ENCODE results near the gene CEP170B.

CEP170B gene

DNA sequence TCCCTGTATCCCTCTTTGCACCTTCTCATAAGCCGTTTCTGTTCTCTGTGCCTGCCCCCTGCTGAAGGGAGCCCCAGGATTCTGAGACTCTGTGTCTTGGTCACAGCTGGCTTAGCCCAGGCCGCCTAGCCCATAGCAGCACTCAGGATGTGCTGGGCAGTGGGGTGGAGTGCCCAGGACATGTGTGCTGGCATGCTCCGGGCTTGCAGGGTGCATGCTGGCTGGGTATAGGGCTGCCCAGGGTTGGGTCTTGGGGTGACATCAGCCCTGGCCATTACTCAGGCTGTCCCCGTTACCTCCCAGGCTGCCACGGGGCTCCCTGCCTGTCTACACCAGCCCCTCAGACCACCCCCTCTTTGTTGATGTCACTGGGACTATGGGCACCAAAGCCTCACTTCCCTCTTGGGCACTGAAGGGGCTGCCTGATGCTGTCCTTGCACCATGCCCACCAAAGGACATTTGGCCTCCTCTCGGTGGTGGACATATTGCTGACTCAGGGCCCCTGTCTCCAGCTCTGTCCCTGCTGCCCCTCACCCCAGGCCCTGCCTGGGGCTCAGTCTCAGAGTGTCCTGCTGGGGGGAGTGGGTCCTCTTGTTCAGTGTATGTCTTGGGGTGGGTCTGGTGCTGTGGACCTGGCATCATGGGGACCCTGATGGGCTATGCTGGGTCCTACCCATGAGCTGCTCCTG, 2.4 kb downstream of the CEP170B start:
- no peaks in the 10 kb centered on the region for H4K20me1 ChIP-seq (ENCODE audit: insufficient read depth, low read length, poor library complexity, severe bottlenecking)

GRCh38 chr14:104868060-104868740, 3.1 kb downstream of the CEP170B start:
- Histone ChIP-seq H3K79me2 (ENCODE audit: insufficient read depth, low read length) (0 out of 2 replicates have a peak, but pooled peaks cover 4% of the 10 kb centered on the region), H3F3A (ENCODE audit: low read depth) (no peaks in the 10 kb centered on the region), H3K27me3 (ENCODE audit: insufficient read depth, low read length, poor library complexity, severe bottlenecking) (no peaks in the 10 kb centered on the region), H4K20me1 (ENCODE audit: insufficient read depth, low read length, poor library complexity, severe bottlenecking) (no peaks in the 10 kb centered on the region), H3K4me2 (ENCODE audit: low read depth, low read length, poor library complexity, severe bottlenecking) (no peak overlapping the region), H3K9me2 (replicated peaks; ENCODE audit: low read depth, low read length) (no peaks in the 10 kb centered on the region), H3K4me3 (ENCODE audit: low read length, poor library complexity, severe bottlenecking) (no peak overlapping the region), H3K36me3 (ENCODE audit: insufficient read depth, low read length) (no peaks in the 10 kb centered on the region), H3K9ac (ENCODE audit: low read depth, low read length, poor library complexity, severe bottlenecking) (no peak overlapping the region), H3K9me3 (ENCODE audit: insufficient read depth, low read depth, low read length) (no peaks in the 10 kb centered on the region), H3K4me1 (ENCODE audit: insufficient read depth, low read length, poor library complexity, severe bottlenecking) (peaks cover 5% of the 10 kb centered on the region), H2AFZ (ENCODE audit: low read length) (no peak overlapping the region)
- TF ChIP-seq, protein P1, sequence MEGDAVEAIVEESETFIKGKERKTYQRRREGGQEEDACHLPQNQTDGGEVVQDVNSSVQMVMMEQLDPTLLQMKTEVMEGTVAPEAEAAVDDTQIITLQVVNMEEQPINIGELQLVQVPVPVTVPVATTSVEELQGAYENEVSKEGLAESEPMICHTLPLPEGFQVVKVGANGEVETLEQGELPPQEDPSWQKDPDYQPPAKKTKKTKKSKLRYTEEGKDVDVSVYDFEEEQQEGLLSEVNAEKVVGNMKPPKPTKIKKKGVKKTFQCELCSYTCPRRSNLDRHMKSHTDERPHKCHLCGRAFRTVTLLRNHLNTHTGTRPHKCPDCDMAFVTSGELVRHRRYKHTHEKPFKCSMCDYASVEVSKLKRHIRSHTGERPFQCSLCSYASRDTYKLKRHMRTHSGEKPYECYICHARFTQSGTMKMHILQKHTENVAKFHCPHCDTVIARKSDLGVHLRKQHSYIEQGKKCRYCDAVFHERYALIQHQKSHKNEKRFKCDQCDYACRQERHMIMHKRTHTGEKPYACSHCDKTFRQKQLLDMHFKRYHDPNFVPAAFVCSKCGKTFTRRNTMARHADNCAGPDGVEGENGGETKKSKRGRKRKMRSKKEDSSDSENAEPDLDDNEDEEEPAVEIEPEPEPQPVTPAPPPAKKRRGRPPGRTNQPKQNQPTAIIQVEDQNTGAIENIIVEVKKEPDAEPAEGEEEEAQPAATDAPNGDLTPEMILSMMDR (conservative IDR thresholded peaks at IDR 0.05; ENCODE audit: low read length) = no peak
- TF ChIP-seq EZH2phosphoT487 (IDR thresholded peaks at IDR 0.05; ENCODE audit: borderline replicate concordance) = no peak

More for the DNA sequence above, 2.4 kb downstream of the CEP170B start:
- no peaks in the 10 kb centered on the region for H3K36me3 ChIP-seq (ENCODE audit: insufficient read depth, low read length)
- H3K79me2 ChIP-seq (ENCODE audit: insufficient read depth, low read length) = 0 out of 2 replicates have a peak, but pooled peaks cover 4% of the 10 kb centered on the region
- H3K4me3 ChIP-seq (ENCODE audit: low read length, poor library complexity, severe bottlenecking) = no peak overlapping the region
- H3K4me1 ChIP-seq (ENCODE audit: insufficient read depth, low read length, poor library complexity, severe bottlenecking) = peaks cover 5% of the 10 kb centered on the region
- H3K9me2 ChIP-seq (replicated peaks; ENCODE audit: low read depth, low read length) = no peaks in the 10 kb centered on the region
- H3K27me3 ChIP-seq (ENCODE audit: insufficient read depth, low read length, poor library complexity, severe bottlenecking) = no peaks in the 10 kb centered on the region
- no peaks in the 10 kb centered on the region for H3F3A ChIP-seq (ENCODE audit: low read depth)
- H3K9ac ChIP-seq (ENCODE audit: low read depth, low read length, poor library complexity, severe bottlenecking) = no peak overlapping the region
- no peak overlapping the region for H3K4me2 ChIP-seq (ENCODE audit: low read depth, low read length, poor library complexity, severe bottlenecking)
- H2AFZ ChIP-seq (ENCODE audit: low read length) = no peak overlapping the region
- H3K9me3 ChIP-seq (ENCODE audit: insufficient read depth, low read depth, low read length) = no peaks in the 10 kb centered on the region
- TF ChIP-seq EZH2phosphoT487 (IDR thresholded peaks at IDR 0.05; ENCODE audit: borderline replicate concordance) = no peak
- TF ChIP-seq, protein P1 (conservative IDR thresholded peaks at IDR 0.05; ENCODE audit: low read length) = no peak

GRCh38 chr14:104868811-104869572, 3.9 kb downstream of the CEP170B start:
- H3K9ac ChIP-seq (ENCODE audit: low read depth, low read length, poor library complexity, severe bottlenecking) = no peak overlapping the region
- no peak overlapping the region for H3K4me3 ChIP-seq (ENCODE audit: low read length, poor library complexity, severe bottlenecking)
- no peaks in the 10 kb centered on the region for H3K36me3 ChIP-seq (ENCODE audit: insufficient read depth, low read length)
- H3K9me3 ChIP-seq (ENCODE audit: insufficient read depth, low read depth, low read length) = no peaks in the 10 kb centered on the region
- H3K27me3 ChIP-seq (ENCODE audit: insufficient read depth, low read length, poor library complexity, severe bottlenecking) = no peaks in the 10 kb centered on the region
- 0 out of 2 replicates have a peak, but pooled peaks cover 4% of the 10 kb centered on the region for H3K79me2 ChIP-seq (ENCODE audit: insufficient read depth, low read length)
- H3K4me1 ChIP-seq (ENCODE audit: insufficient read depth, low read length, poor library complexity, severe bottlenecking) = peaks cover 5% of the 10 kb centered on the region
- no peaks in the 10 kb centered on the region for H3F3A ChIP-seq (ENCODE audit: low read depth)
- H3K9me2 ChIP-seq (replicated peaks; ENCODE audit: low read depth, low read length) = no peaks in the 10 kb centered on the region
- H2AFZ ChIP-seq (ENCODE audit: low read length) = no peak overlapping the region
- H4K20me1 ChIP-seq (ENCODE audit: insufficient read depth, low read length, poor library complexity, severe bottlenecking) = no peaks in the 10 kb centered on the region
- H3K4me2 ChIP-seq (ENCODE audit: low read depth, low read length, poor library complexity, severe bottlenecking) = no peak overlapping the region
- TF ChIP-seq EZH2phosphoT487 (IDR thresholded peaks at IDR 0.05; ENCODE audit: borderline replicate concordance) = no peak
- TF ChIP-seq, protein P1 (conservative IDR thresholded peaks at IDR 0.05; ENCODE audit: low read length) = no peak

Data from Loucy (cell line).